C4-2B (cell line): Measurements from ENCODE around the gene GUCA2B.

Experiments used
- CTCF ChIP-seq: fragments of 450-650 bp; conservative IDR thresholded peaks from 2 replicates; pipeline ENCODE4 v1.5.1; 2017; ENCODE audit warnings: mild to moderate bottlenecking
- ZFX ChIP-seq: fragments of 450-650 bp; IDR thresholded peaks from 2 replicates; pipeline ENCODE4 v1.6.1; 2017

GRCh38 chr1:42137766-42138165 is 15.4 kb upstream of the GUCA2B start:
- TF ChIP-seq CTCF (no peak), ZFX (no peak)
